HTERT RPE-1 (cell line): ENCODE results near the gene RCHY1.
"Not testable (repeated sequence)": the region's sequence is repeated elsewhere in the genome, so short reads cannot be mapped to it uniquely, and the experiment has no call there.

Experiments used
- in situ Hi-C: fragments of 300-500 bp; cut with MboI; formaldehyde crosslinking; loops from 4 replicates; pipeline ENCODE4 v1.14.3; 2020; ENCODE audit warnings: low sequenced_read_pairs

The RCHY1 gene

GRCh38 chr4:75519452-75519851 lies 5.2 kb upstream of the RCHY1 start:
- in situ Hi-C loops = not testable (repeated sequence)

- in situ Hi-C loops = no loop called here
Measured at GRCh38 chr4:75516144-75516543, 1.9 kb upstream of the RCHY1 start.

GRCh38 chr4:75514949-75515612 lies 878 bp upstream of the RCHY1 start:
- in situ Hi-C loops = no loop called here

- in situ Hi-C loops = no loop called here
Measured at GRCh38 chr4:75513526-75514130, 575 bp downstream of the RCHY1 start.

GRCh38 chr4:75512386-75513211 lies 1.6 kb downstream of the RCHY1 start:
- in situ Hi-C loops = no loop called here

- in situ Hi-C loops = no loop called here
Measured at GRCh38 chr4:75511841-75512240, 2.4 kb downstream of the RCHY1 start.

GRCh38 chr4:75509592-75509991 lies 4.6 kb downstream of the RCHY1 start:
- in situ Hi-C loops = not testable (repeated sequence)

- in situ Hi-C loops = no loop called here
Measured at GRCh38 chr4:75505630-75506029, 8.6 kb downstream of the RCHY1 start.

- in situ Hi-C loops = no loop called here
Measured at GRCh38 chr4:75502671-75503070, 11.5 kb downstream of the RCHY1 start.

GRCh38 chr4:75499900-75500299 lies 14.3 kb downstream of the RCHY1 start:
- in situ Hi-C loops = no loop called here

GRCh38 chr4:75498041-75498440 lies 16.2 kb downstream of the RCHY1 start:
- in situ Hi-C loops = no loop called here

- in situ Hi-C loops = no loop called here
Measured at GRCh38 chr4:75497133-75497532, 17.1 kb downstream of the RCHY1 start.

GRCh38 chr4:75496406-75496805 lies 17.8 kb downstream of the RCHY1 start:
- in situ Hi-C loops = no loop called here

- in situ Hi-C loops = no loop called here
Measured at GRCh38 chr4:75495476-75495875, 18.7 kb downstream of the RCHY1 start.

GRCh38 chr4:75494563-75494962 lies 19.6 kb downstream of the RCHY1 start:
- in situ Hi-C loops = no loop called here

GRCh38 chr4:75490155-75490554 lies 24.0 kb downstream of the RCHY1 start:
- in situ Hi-C loops = no loop called here

GRCh38 chr4:75484190-75484589 lies 30.0 kb downstream of the RCHY1 start:
- in situ Hi-C loops = no loop called here

GRCh38 chr4:75477201-75477600 lies 37.0 kb downstream of the RCHY1 start:
- in situ Hi-C loops = no loop called here

GRCh38 chr4:75470738-75471137 lies 43.5 kb downstream of the RCHY1 start:
- in situ Hi-C loops = no loop called here

GRCh38 chr4:75469896-75470295 lies 44.3 kb downstream of the RCHY1 start:
- in situ Hi-C loops = no loop called here

- in situ Hi-C loops = no loop called here
Measured at GRCh38 chr4:75457365-75457764, 56.8 kb downstream of the RCHY1 start.

GRCh38 chr4:75434105-75434504 lies 80.1 kb downstream of the RCHY1 start:
- in situ Hi-C loops = no loop called here
